ENCODE measurements around the gene AGAP1. TPM values are rescaled to one million over a fixed set of nuclear protein-coding genes. Genes with fewer than 3 reads are reported as not detected.

Gene AGAP1
- polyA plus RNA-seq, 1 donor from 2014 or later, result 17.4 TPM

DNA sequence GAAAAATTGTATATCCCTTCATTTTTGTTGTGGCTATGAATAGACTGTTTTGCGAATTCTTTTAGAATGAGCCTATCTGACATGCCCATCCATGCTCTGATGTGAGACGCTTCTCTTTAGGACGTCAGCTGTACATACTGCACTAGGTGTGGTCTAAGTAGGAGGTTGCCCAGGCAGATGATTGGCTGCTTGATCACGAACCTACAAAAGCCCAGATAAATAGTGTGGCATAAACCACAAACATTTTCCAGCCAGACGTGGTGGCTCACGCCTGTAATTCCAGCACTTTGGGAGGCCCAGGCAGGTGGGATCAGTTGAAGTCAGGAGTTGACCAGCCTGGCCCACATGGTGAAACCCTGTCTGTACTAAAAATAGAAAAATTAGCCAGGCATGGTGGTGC lies 251.8 kb downstream of the AGAP1 start (continued):
- TF ChIP-seq TAF1 (IDR thresholded peaks at IDR 0.05; ENCODE audit: low read depth), result no peak
- TF ChIP-seq POLR2AphosphoS5 (IDR thresholded peaks at IDR 0.05), result no peak

DNA sequence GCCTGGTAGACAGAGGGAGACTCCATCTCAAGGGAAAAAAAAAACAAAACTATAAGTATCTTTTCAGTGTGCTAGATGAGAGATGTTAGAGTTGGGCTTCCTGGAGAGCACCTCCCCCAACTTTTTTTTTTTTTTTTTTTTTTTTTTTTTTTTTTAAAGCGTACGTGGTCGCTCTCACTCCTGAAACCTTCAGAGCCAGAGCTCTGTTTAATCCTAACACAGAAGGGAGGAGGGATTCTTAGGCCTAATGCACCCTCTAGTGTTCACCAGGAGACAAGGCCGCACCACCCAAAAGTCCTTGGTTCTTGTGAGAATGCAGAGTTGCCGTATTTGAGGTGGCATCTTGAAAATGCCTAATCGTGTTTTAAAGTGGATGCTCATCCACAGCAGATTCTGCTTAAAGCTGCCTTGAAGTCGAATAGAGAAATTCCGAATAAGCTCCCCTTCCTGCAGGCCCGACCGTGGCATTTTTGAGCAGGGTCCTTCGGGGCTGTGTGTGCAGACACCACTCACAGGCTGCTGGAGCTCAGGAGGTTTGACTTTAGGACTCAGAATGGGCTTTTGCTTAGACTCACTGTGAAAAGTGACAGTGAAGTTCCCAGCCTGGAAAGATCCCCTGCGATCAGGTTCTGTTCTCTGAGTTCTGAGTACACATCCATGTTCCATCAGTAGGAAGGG lies 252.6 kb downstream of the AGAP1 start:
- H3K79me2 ChIP-seq (replicated peaks; ENCODE audit: insufficient read depth, low read length), result no peaks in the 10 kb centered on the region

DNA sequence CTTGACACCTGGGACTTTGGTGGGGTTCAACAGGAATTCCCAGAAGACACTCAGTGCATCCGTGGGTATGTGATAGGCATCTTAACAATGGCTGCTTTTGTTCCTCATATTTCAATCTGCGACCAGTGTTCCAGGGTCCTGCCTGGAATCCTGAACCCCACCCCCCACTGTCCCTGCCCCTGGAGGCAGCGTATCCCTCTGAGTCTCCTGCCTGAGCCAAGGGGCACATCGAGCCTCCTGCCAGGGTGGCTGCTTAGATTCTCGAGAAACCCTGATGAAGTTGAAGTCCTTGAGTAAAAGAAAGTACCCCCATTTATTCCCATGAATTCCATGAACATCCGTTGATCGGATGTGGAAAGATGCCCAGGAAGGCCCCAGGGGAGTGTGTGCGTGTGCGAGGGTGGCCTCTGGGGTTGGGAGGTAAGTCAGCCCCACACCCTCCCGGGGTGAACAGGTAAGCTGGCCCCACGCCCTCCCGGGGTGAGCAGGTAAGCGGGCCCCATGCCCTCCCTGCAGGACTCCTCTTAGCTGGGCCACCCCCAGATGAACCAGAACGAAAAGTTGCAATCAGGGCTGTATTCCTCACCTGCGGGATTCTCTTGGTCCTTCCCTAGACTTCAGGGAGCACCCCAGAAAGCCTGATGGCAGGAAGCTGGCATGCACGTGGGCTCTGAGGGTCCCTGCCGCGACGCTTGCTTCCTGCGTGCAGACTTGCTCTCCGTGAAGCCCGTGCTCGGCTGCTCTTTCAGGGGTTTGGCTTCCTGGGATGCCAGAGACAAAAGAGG lies 253.3 kb downstream of the AGAP1 start:
- Histone ChIP-seq H3K4me3 (ENCODE audit: low read length) (no peak overlapping the region), H4K20me1 (ENCODE audit: insufficient read depth) (no peaks in the 10 kb centered on the region), H3K4me2 (ENCODE audit: low read length) (no peak overlapping the region), H2AFZ (ENCODE audit: low read depth, low read length) (no peak overlapping the region), H3K9me3 (ENCODE audit: low read length) (no peaks in the 10 kb centered on the region), H3K9me2 (ENCODE audit: insufficient read depth, low read length) (no peaks in the 10 kb centered on the region), H3F3A (ENCODE audit: insufficient read depth, low read length, poor library complexity, severe bottlenecking) (no peaks in the 10 kb centered on the region), H3K9ac (ENCODE audit: low read length) (no peak overlapping the region), H3K27ac (ENCODE audit: low read length) (no peak overlapping the region), H3K36me3 (ENCODE audit: insufficient read depth, low read length) (no peaks in the 10 kb centered on the region), H3K27me3 (ENCODE audit: insufficient read depth, low read depth, low read length) (no peaks in the 10 kb centered on the region), H3K79me2 (replicated peaks; ENCODE audit: insufficient read depth, low read length) (no peaks in the 10 kb centered on the region)
- TF ChIP-seq MXI1 (conservative IDR thresholded peaks at IDR 0.05; ENCODE audit: poor library complexity, severe bottlenecking), result no peak
- no peak for TF ChIP-seq SMC3 (conservative IDR thresholded peaks at IDR 0.05; ENCODE audit: poor library complexity)
- no peak for TF ChIP-seq POLR2AphosphoS5 (IDR thresholded peaks at IDR 0.05)
- TF ChIP-seq, protein P1, sequence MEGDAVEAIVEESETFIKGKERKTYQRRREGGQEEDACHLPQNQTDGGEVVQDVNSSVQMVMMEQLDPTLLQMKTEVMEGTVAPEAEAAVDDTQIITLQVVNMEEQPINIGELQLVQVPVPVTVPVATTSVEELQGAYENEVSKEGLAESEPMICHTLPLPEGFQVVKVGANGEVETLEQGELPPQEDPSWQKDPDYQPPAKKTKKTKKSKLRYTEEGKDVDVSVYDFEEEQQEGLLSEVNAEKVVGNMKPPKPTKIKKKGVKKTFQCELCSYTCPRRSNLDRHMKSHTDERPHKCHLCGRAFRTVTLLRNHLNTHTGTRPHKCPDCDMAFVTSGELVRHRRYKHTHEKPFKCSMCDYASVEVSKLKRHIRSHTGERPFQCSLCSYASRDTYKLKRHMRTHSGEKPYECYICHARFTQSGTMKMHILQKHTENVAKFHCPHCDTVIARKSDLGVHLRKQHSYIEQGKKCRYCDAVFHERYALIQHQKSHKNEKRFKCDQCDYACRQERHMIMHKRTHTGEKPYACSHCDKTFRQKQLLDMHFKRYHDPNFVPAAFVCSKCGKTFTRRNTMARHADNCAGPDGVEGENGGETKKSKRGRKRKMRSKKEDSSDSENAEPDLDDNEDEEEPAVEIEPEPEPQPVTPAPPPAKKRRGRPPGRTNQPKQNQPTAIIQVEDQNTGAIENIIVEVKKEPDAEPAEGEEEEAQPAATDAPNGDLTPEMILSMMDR (IDR thresholded peaks at IDR 0.05; ENCODE audit: poor library complexity, severe bottlenecking), result no peak
- TF ChIP-seq TAF1 (IDR thresholded peaks at IDR 0.05; ENCODE audit: low read depth), result no peak
- TF ChIP-seq RAD21 (conservative IDR thresholded peaks at IDR 0.05), result no peak
- no peak for TF ChIP-seq EP300 (conservative IDR thresholded peaks at IDR 0.05; ENCODE audit: poor library complexity, severe bottlenecking)
- no peak for TF ChIP-seq EZH2 (IDR thresholded peaks at IDR 0.05; ENCODE audit: borderline replicate concordance, insufficient read depth, low read length, poor library complexity, severe bottlenecking)

More for the DNA sequence above, 252.6 kb downstream of the AGAP1 start:
- H3K36me3 ChIP-seq (ENCODE audit: insufficient read depth, low read length), result no peaks in the 10 kb centered on the region
- H3K9me2 ChIP-seq (ENCODE audit: insufficient read depth, low read length), result no peaks in the 10 kb centered on the region
- no peaks in the 10 kb centered on the region for H3K27me3 ChIP-seq (ENCODE audit: insufficient read depth, low read depth, low read length)
- no peaks in the 10 kb centered on the region for H4K20me1 ChIP-seq (ENCODE audit: insufficient read depth)
- TF ChIP-seq MXI1 (conservative IDR thresholded peaks at IDR 0.05; ENCODE audit: poor library complexity, severe bottlenecking) (no peak), TAF1 (IDR thresholded peaks at IDR 0.05; ENCODE audit: low read depth) (no peak), EZH2 (IDR thresholded peaks at IDR 0.05; ENCODE audit: borderline replicate concordance, insufficient read depth, low read length, poor library complexity, severe bottlenecking) (no peak), POLR2AphosphoS5 (IDR thresholded peaks at IDR 0.05) (no peak), RAD21 (conservative IDR thresholded peaks at IDR 0.05) (peak; percentile 87), SMC3 (conservative IDR thresholded peaks at IDR 0.05; ENCODE audit: poor library complexity) (peak; percentile 85), EP300 (conservative IDR thresholded peaks at IDR 0.05; ENCODE audit: poor library complexity, severe bottlenecking) (no peak)
- TF ChIP-seq, protein P1 (IDR thresholded peaks at IDR 0.05; ENCODE audit: poor library complexity, severe bottlenecking), result peak; percentile 82
- TF ChIP-seq, protein P2, sequence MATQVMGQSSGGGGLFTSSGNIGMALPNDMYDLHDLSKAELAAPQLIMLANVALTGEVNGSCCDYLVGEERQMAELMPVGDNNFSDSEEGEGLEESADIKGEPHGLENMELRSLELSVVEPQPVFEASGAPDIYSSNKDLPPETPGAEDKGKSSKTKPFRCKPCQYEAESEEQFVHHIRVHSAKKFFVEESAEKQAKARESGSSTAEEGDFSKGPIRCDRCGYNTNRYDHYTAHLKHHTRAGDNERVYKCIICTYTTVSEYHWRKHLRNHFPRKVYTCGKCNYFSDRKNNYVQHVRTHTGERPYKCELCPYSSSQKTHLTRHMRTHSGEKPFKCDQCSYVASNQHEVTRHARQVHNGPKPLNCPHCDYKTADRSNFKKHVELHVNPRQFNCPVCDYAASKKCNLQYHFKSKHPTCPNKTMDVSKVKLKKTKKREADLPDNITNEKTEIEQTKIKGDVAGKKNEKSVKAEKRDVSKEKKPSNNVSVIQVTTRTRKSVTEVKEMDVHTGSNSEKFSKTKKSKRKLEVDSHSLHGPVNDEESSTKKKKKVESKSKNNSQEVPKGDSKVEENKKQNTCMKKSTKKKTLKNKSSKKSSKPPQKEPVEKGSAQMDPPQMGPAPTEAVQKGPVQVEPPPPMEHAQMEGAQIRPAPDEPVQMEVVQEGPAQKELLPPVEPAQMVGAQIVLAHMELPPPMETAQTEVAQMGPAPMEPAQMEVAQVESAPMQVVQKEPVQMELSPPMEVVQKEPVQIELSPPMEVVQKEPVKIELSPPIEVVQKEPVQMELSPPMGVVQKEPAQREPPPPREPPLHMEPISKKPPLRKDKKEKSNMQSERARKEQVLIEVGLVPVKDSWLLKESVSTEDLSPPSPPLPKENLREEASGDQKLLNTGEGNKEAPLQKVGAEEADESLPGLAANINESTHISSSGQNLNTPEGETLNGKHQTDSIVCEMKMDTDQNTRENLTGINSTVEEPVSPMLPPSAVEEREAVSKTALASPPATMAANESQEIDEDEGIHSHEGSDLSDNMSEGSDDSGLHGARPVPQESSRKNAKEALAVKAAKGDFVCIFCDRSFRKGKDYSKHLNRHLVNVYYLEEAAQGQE (IDR thresholded peaks at IDR 0.05; ENCODE audit: borderline replicate concordance), result no peak
- no peak overlapping the region for H3K9ac ChIP-seq (ENCODE audit: low read length)
- H3K27ac ChIP-seq (ENCODE audit: low read length), result no peak overlapping the region
- H3F3A ChIP-seq (ENCODE audit: insufficient read depth, low read length, poor library complexity, severe bottlenecking), result no peaks in the 10 kb centered on the region
- H3K9me3 ChIP-seq (ENCODE audit: low read length), result no peaks in the 10 kb centered on the region
- no peak overlapping the region for H3K4me3 ChIP-seq (ENCODE audit: low read length)
- no peak overlapping the region for H2AFZ ChIP-seq (ENCODE audit: low read depth, low read length)
- H3K4me2 ChIP-seq (ENCODE audit: low read length), result no peak overlapping the region

Measured in neural cell (in vitro differentiated cells).